Bone marrow (tissue), 2 donors: Measurements from ENCODE around the gene SMC1A.
"Not testable (repeated sequence)": the region's sequence is repeated elsewhere in the genome, so short reads cannot be mapped to it uniquely, and the experiment has no call there.

Experiments
- DNase-seq, 2 donors: peaks; one replicate each; lab custom pipeline; 2025; lab: John Stamatoyannopoulos, UW

The SMC1A gene

GRCh38 chrX:53422086-53422860 lies at the start of gene SMC1A:
Gene SMC1A, minus strand, starts transcription at chrX:53422654. Its CDS starts 54 bp downstream, at chrX:53422600.
- DNase-seq = peak; percentile 85 to 86

DNA sequence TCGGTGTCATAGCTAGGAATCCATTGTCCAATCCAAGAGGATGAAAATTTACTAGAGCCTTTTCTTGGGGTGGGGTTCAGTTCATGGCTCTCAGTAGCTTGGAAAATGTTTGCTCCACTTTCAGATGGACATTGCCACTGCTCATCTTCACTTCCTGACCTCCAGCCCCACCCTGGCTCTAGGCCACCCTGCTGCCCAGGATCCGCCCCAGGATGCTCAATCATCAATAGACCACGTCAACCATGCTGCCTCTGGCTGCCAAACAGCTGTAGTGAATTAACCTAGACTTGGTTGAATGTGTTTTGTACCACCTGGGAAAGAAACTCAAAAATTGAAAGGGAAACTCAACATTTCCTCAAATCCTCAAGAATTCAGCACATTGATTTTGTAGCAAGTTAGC lies 48.9 kb upstream of the SMC1A start:
- DNase-seq = no peak

GRCh38 chrX:53468659-53469058 lies 46.2 kb upstream of the SMC1A start:
- DNase-seq = not testable (repeated sequence)

- DNase-seq = no peak
These were observed 35.6 kb upstream of the SMC1A start for GRCh38 chrX:53458082-53458481.

GRCh38 chrX:53456254-53456653 lies 33.8 kb upstream of the SMC1A start:
- DNase-seq = no peak

- DNase-seq = no peak
These were observed 30.4 kb upstream of the SMC1A start for GRCh38 chrX:53452812-53453211.

DNA sequence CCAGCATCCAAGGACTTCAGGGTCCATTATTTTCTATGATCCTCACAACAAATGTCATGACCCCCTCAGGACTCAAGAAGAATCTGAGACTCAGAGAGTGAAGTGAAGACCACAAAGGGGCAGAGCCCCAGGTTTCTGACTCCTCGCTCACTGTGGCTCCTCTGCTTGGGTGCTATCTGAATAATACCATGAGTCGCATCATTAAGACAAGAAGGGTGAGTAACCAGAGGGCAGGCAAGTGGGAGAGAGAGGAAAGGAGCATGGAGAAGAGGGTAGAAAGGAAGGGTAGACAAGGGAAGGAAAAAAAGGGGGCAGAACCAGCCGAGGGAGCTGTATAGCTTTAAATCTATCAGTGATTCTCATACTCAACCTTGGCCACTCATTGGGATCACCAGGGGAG lies 27.2 kb upstream of the SMC1A start:
- no peak for DNase-seq

GRCh38 chrX:53447441-53447840 lies 25.0 kb upstream of the SMC1A start:
- no peak for DNase-seq

GRCh38 chrX:53445977-53446376 lies 23.5 kb upstream of the SMC1A start:
- DNase-seq = peak; percentile 0 to 19

DNA sequence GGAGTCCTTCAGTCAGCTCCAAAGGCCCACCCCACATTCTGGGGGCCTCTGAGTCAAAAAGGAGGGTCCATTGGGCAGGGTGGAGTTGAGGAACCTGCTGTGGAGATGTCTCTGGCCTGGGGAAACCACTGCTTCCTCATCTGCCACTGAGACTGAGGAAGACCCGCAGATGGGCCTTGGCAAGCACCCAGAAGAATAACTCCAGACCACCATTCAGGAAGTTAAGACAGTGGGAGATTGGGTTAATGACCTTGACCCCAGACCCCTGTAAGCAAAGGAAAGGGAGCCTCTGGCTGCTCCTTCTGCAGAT lies 19.8 kb upstream of the SMC1A start:
- peak in 1 of 2 donors; percentile 28 for DNase-seq

DNA sequence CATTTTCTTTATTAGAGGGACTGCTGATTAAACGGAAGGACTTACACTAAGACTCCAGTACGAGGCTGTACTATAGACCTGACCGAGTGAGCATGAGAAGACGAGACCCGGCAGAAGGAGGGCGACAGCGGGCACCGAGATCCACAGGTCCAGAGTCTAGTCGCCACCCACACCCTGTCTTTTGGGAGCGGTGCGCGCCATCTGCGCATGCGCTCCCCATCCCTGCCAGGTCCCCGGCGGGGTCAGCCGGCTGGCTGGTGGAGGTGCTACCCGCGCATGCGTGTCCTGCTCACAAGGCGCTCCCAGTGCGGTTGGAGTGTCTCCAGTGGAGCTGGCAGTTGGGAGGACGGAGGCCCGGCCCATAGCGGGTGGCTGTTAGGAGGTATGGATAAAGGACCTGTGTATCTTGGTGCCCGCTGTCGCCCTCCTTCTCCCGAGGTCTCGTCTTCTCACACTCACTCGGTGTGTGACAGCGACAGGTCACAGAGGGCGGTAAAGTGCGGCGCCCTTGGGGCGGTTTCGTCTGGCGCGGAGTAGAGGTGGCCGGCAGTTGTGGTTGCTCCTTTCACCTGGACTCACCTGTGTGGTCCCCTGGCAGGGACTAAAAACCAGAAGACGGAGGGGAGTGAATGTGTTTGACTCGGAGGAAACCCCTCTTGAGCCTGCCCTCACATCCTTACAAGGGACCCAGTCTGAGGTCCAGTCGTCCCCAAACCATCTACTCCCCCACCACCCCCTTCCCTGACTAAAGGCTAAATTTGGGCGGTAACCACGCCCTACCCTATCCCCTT lies 19.3 kb upstream of the SMC1A start:
- peak in 1 of 2 donors; percentile 18 for DNase-seq

GRCh38 chrX:53440621-53441517 lies 18.4 kb upstream of the SMC1A start:
- DNase-seq = peak; percentile 29 to 60

DNA sequence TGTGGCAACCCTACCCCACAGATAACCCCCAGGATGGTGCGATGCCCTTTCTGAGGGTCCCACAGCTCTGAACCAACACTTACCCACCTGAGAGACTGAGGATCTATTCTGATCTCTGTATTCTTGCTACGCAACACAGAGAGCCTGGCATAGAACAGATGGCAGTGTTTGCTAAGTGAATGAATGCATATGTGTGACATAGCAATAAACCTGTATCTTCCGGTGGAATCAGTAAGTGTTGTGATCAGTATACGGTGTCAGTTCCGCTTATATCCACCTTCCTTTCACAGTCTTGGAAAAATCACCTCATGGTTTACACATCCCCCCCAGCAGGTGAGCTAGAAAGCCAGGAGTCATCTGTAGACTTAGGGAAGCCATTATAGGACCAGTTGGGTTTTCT lies 17.6 kb upstream of the SMC1A start:
- no peak for DNase-seq

GRCh38 chrX:53438832-53439230 lies 16.4 kb upstream of the SMC1A start:
- DNase-seq = no peak

DNA sequence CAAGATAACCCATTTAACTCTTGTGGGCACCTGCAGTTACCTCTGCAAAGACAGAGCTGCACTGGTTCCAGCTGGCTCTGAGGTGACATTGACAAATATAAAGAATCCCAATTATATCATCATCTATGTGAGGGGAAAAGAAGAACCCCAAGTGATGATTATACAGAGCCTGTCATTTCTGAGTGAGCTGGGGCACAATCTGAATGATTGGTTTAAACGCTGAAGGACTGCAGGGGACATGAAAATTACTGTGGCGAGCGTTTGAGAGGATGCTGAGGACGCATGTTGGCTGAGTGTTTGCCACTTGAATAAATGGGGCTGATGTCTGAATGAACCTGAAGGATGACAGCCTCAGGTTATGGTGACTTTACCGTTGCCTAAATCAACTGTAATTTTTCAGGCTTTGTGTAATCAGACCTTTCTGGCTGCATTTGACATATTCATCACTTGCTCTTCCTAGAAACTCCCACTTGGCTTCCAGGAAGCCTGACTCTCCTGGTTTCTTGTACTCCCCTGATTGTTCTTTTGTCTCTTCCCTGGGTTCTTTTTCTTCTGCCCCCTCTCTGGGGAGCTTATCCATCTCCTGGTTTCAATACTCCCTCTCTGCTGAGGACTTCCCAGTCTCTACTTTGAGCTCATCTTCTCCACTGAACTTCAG lies 15.8 kb upstream of the SMC1A start:
- no peak for DNase-seq

DNA sequence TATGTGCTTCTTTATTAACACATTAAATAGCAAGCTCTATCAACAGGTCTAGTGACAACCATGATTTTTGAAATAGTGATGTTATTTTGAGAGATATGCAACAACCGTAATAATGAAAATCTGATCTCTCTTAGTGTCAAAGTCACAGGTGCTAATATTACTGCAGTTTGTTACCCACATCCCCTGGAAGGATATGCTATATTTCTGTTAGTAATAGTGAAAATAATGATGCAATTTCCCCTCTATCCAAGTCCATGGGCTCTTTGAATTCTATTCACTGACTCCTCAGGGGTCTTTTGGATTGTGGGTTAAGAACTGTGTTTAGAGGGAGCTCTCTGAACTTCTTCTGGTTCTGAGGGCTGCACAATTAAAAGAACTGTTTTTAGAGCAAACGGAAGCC lies 14.8 kb upstream of the SMC1A start:
- DNase-seq = no peak

GRCh38 chrX:53435997-53436396 lies 13.5 kb upstream of the SMC1A start:
- peak in 1 of 2 donors; percentile 11 for DNase-seq

DNA sequence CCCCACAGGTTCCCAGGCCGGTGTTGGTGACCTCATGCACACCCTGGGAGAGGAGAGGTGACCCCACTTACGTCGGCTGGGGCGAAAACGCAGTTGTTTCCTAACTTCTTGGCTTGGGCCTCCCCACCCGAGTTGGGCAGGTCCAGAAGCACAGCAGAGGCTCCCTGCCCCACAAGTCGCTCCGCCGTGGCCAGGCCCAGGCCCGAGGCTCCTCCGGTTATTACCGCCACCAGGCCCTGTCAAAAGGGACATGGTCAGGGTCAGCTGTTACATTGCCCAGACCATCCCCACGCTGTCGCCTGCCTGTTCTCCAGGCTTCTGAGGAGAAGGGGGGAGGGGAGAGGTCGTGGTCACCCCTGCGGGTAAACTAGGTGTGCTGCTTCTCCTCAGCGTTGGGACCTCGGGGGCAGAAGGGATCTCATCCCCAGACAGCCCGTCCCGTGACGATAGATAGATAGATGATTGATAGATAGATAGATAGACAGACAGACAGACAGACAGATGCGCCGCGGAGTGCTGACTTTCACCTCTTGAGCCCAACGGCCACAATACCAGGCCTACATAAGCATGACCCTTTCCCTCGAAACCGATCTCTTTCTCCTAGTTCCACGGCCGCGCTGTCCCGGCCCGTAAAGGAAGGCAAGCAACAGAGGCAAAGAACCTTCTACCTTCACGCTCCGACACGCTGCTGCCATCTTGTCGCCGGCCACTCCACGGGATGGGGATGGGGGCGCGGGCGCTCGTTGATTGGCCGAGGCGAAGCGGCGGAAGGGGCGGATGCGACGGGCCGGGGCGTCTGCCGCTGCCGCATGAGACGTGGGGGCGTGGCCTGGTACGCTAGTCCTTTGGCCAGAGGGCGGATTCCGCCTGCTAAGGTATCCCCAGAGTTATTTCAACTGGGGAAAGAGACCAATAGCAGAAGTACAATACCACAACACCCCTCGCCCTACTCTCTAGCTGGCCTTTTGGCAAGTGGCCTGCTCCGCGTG lies 11.5 kb upstream of the SMC1A start, which contains the start of gene HSD17B10:
HSD17B10 (minus strand) TSS at position 720 of the 989 bp plus-strand sequence; CDS start at position 695, 25 bp downstream.
- peak; percentile 34 to 62 for DNase-seq

GRCh38 chrX:53430231-53430630 lies 7.8 kb upstream of the SMC1A start:
- DNase-seq = no peak

GRCh38 chrX:53429755-53430154 lies 7.3 kb upstream of the SMC1A start:
- DNase-seq = no peak
